A549 (cell line): ENCODE data around the gene FOSL1. TPM values are rescaled to one million over a fixed set of nuclear protein-coding genes. Genes with fewer than 3 reads are reported as not detected.
A peak's percentile ranks its signal among the peaks of the same experiment; 100 is the strongest.

Source experiments
- ATAC-seq, 2 experiments: fragments of 200-7000 bp in 1 of 2; fragments of >200 bp in 1 of 2; cut with Nextera tagmentation in 1 of 2; cut with Tn5 transposase in 1 of 2; 3 replicates each; pipeline versions ENCODE4 v1.8.0 to v1.9.1; 2018 to 2020; ENCODE audit warnings: mild to moderate bottlenecking in 1 of 2, moderate library complexity in 1 of 2
- CTCF ChIA-PET: fragments of 300-600 bp; sonication (Branson Sonifier 250); formaldehyde crosslinking; extraction: SDS; loops from one replicate; lab custom pipeline; 2021; ENCODE audit warnings: antibody characterized with exemption, inconsistent platforms; lab: Yijun Ruan, JAX
- POLR2A ChIA-PET: fragments of 350-600 bp; formaldehyde crosslinking; extraction: SDS; loops from one replicate; lab custom pipeline; 2021; ENCODE audit warnings: antibody characterized with exemption, inconsistent platforms; lab: Yijun Ruan, JAX
- DNase-seq, 2 experiments: peaks; one replicate each; pipeline versions ENCODE4 v3.0.0 to v3.0.0-alpha.2; 2011 to 2016; ENCODE audit warnings: low read depth in 1 of 2, low spot score in 1 of 2
- FAIRE-seq: peaks from 2 replicates; lab custom pipeline; 2011; peaks lifted over from hg19 to GRCh38; lab: Jason Lieb, UNC
- H3K27ac ChIP-seq, 2 experiments: fragments of >200 bp; sonication (Bioruptor Twin); formaldehyde crosslinking; 3 replicates each; pipeline ENCODE4 v1.5.1; 2016 to 2017
- H3K4me1 ChIP-seq: fragments of >200 bp; sonication (Bioruptor Twin); formaldehyde crosslinking; 3 replicates; pipeline ENCODE4 v1.6.1; 2016
- H3K4me2 ChIP-seq: fragments of >200 bp; sonication (Bioruptor Twin); formaldehyde crosslinking; 3 replicates; pipeline ENCODE4 v1.6.1; 2016
- H3K4me3 ChIP-seq: fragments of >200 bp; sonication (Bioruptor Twin); formaldehyde crosslinking; 3 replicates; pipeline ENCODE4 v1.5.1; 2016
- H3K9me3 ChIP-seq: fragments of >200 bp; sonication (Bioruptor Twin); formaldehyde crosslinking; 3 replicates; pipeline ENCODE4 v1.6.1; 2016
- BHLHE40 ChIP-seq: IDR thresholded peaks from 2 replicates; pipeline ENCODE4 v1.6.1; 2012; ENCODE audit warnings: low read depth, low read length, inconsistent platforms
- CBX8 ChIP-seq: fragments of 200-600 bp; sonication (generic); IDR thresholded peaks from 2 replicates; pipeline ENCODE4 v1.6.1; 2016
- CEBPB ChIP-seq, 2 experiments: fragments of >200 bp in 1 of 2; sonication (Bioruptor Twin) in 1 of 2; formaldehyde crosslinking in 1 of 2; IDR thresholded peaks; 2 replicates each; pipeline ENCODE4 v1.6.1; 2012 to 2016
- CHD2 ChIP-seq: fragments of 150-350 bp; IDR thresholded peaks from 2 replicates; pipeline ENCODE4 v1.6.1; 2014; ENCODE audit warnings: low read length; ENCODE audit not compliant: partially characterized antibody
- EHMT2 ChIP-seq: fragments of 200-600 bp; sonication (generic); IDR thresholded peaks from 2 replicates; pipeline ENCODE4 v1.6.1; 2016; ENCODE audit warnings: antibody characterized with exemption, low read depth, mild to moderate bottlenecking, moderate library complexity
- FOSB ChIP-seq: fragments of 250-450 bp; sonication (Bioruptor Pico); IDR thresholded peaks from 2 replicates; pipeline ENCODE4 v1.5.0; 2020; ENCODE audit warnings: mild to moderate bottlenecking, moderate library complexity
- FOSL2 ChIP-seq, 2 experiments: fragments of 450-650 bp in 1 of 2; fragments of >200 bp in 1 of 2; sonication (Bioruptor Twin) in 1 of 2; formaldehyde crosslinking; IDR thresholded peaks; 2 replicates each; pipeline versions ENCODE4 v1.5.0 to v1.6.1; 2016 to 2020; ENCODE audit warnings: mild to moderate bottlenecking in 1 of 2, moderate library complexity in 1 of 2
- FOXS1 ChIP-seq: fragments of 250-450 bp; sonication (Bioruptor Pico); IDR thresholded peaks from 2 replicates; pipeline ENCODE4 v1.5.0; 2020; ENCODE audit warnings: mild to moderate bottlenecking, moderate library complexity
- GATA3 ChIP-seq: IDR thresholded peaks from 2 replicates; pipeline ENCODE4 v1.6.1; 2012; ENCODE audit warnings: borderline replicate concordance
- HDAC2 ChIP-seq: fragments of 200-600 bp; sonication (generic); IDR thresholded peaks from 2 replicates; pipeline ENCODE4 v1.6.1; 2016
- HEYL ChIP-seq: fragments of 250-450 bp; sonication (Bioruptor Pico); IDR thresholded peaks from 2 replicates; pipeline ENCODE4 v1.8.0; 2021; ENCODE audit warnings: mild to moderate bottlenecking, moderate library complexity
- HOXA7 ChIP-seq: fragments of 250-450 bp; sonication (Bioruptor Pico); IDR thresholded peaks from 2 replicates; pipeline ENCODE4 v1.5.0; 2020; ENCODE audit warnings: mild to moderate bottlenecking, moderate library complexity
- HOXB13 ChIP-seq: fragments of 250-450 bp; sonication (Bioruptor Pico); IDR thresholded peaks from 2 replicates; pipeline ENCODE4 v1.5.0; 2020; ENCODE audit warnings: low read depth, mild to moderate bottlenecking, moderate library complexity
- HOXB5 ChIP-seq: fragments of 250-450 bp; sonication (Bioruptor Pico); IDR thresholded peaks from 2 replicates; pipeline ENCODE4 v1.5.0; 2020; ENCODE audit warnings: mild to moderate bottlenecking, moderate library complexity
- KDM1A ChIP-seq: fragments of 200-600 bp; sonication (generic); IDR thresholded peaks from 2 replicates; pipeline ENCODE4 v1.6.1; 2016; ENCODE audit warnings: low read depth, mild to moderate bottlenecking
- MAZ ChIP-seq: fragments of 150-350 bp; IDR thresholded peaks from 2 replicates; pipeline ENCODE4 v1.6.1; 2014; ENCODE audit warnings: antibody characterized with exemption, low read depth, low read length, borderline replicate concordance
- NPAS2 ChIP-seq: fragments of 250-450 bp; sonication (Bioruptor Pico); IDR thresholded peaks from 2 replicates; pipeline ENCODE4 v1.8.0; 2022; ENCODE audit warnings: mild to moderate bottlenecking, moderate library complexity, borderline replicate concordance
- NR3C1 ChIP-seq: fragments of >200 bp; sonication (Bioruptor Twin); formaldehyde crosslinking; IDR thresholded peaks from 3 replicates; pipeline ENCODE4 v1.6.1; 2017
- PHF8 ChIP-seq: fragments of 200-600 bp; sonication (generic); IDR thresholded peaks from 2 replicates; pipeline ENCODE4 v1.6.1; 2016; ENCODE audit warnings: low read depth, mild to moderate bottlenecking, antibody characterized with exemption, moderate library complexity, borderline replicate concordance
- POLR2A ChIP-seq: IDR thresholded peaks from 2 replicates; pipeline ENCODE4 v1.6.1; 2012; ENCODE audit warnings: mild to moderate bottlenecking, low read length
- POLR2AphosphoS2 ChIP-seq: conservative IDR thresholded peaks from 2 replicates; pipeline ENCODE4 v1.6.1; 2012; ENCODE audit warnings: low read length, improper control_type of control experiment, inconsistent platforms
- RAD21 ChIP-seq, 2 experiments: fragments of >200 bp in 1 of 2; sonication (Bioruptor Twin) in 1 of 2; formaldehyde crosslinking in 1 of 2; IDR thresholded peaks in 1 of 2; conservative IDR thresholded peaks in 1 of 2; 2 replicates in 1 of 2; 3 replicates in 1 of 2; pipeline ENCODE4 v1.6.1; 2012 to 2018; ENCODE audit warnings: inconsistent platforms in 1 of 2
- RNF2 ChIP-seq: fragments of 200-600 bp; sonication (generic); IDR thresholded peaks from 2 replicates; pipeline ENCODE4 v1.6.1; 2016; ENCODE audit warnings: low read depth, mild to moderate bottlenecking, antibody characterized with exemption, moderate library complexity, borderline replicate concordance
- SMC3 ChIP-seq: fragments of >200 bp; sonication (Bioruptor Twin); formaldehyde crosslinking; IDR thresholded peaks from 3 replicates; pipeline ENCODE4 v1.6.1; 2018; ENCODE audit warnings: inconsistent platforms
- TFCP2L1 ChIP-seq: fragments of 250-450 bp; sonication (Bioruptor Pico); IDR thresholded peaks from 2 replicates; pipeline ENCODE4 v1.5.0; 2021; ENCODE audit warnings: mild to moderate bottlenecking
- TP53 ChIP-seq: fragments of 250-450 bp; sonication (Bioruptor Pico); IDR thresholded peaks from 2 replicates; pipeline ENCODE4 v1.5.0; 2021; ENCODE audit warnings: mild to moderate bottlenecking, moderate library complexity
- ZNF302 ChIP-seq: fragments of 250-450 bp; sonication (Bioruptor Pico); IDR thresholded peaks from 2 replicates; pipeline ENCODE4 v1.9.0; 2021; ENCODE audit warnings: inconsistent platforms, mild to moderate bottlenecking, moderate library complexity
- WGBS: methylation state at CpG from one replicate; pipeline ENCODE4 v1.1.6; 2017; ENCODE audit errors: missing lambda C conversion rate; 5-methylcytosine and 5-hydroxymethylcytosine counted together
- polyA plus RNA-seq, 4 experiments: library from polyadenylated mRNA; depleted of rRNA in 3 of 4; stranded (reverse); fragments of >200 nt; fragmentation: RNase III in 1 of 4; extraction: RNeasy Plus Mini Kit Qiagen cat#74134 plus additional on column Dnase treatment in 1 of 4; gene quantifications; 2 replicates in 3 of 4; 3 replicates in 1 of 4; pipeline ENCODE4 v1.2.3, GENCODE V29; 2011 to 2017
- TF ChIP-seq, protein P1 (sequence below): fragments of 250-450 bp; sonication (Bioruptor Pico); IDR thresholded peaks from 2 replicates; pipeline ENCODE4 v1.5.0; 2020; ENCODE audit warnings: low read depth, mild to moderate bottlenecking, moderate library complexity
- TF ChIP-seq, protein P2 (sequence below): IDR thresholded peaks from 2 replicates; pipeline ENCODE4 v1.6.1; 2012
- TF ChIP-seq, protein P3 (sequence below): IDR thresholded peaks from 2 replicates; pipeline ENCODE4 v1.6.1; 2012; ENCODE audit warnings: low read depth, borderline replicate concordance
- TF ChIP-seq, protein P4 (sequence below): fragments of 200-600 bp; sonication (generic); IDR thresholded peaks from 2 replicates; pipeline ENCODE4 v1.6.1; 2016; ENCODE audit warnings: antibody characterized with exemption, mild to moderate bottlenecking, moderate library complexity

Gene FOSL1
- polyA plus RNA-seq, 2 of the 4 experiments (the other 2 are of a cell fraction), result 6.7 to 24.1 TPM

DNA sequence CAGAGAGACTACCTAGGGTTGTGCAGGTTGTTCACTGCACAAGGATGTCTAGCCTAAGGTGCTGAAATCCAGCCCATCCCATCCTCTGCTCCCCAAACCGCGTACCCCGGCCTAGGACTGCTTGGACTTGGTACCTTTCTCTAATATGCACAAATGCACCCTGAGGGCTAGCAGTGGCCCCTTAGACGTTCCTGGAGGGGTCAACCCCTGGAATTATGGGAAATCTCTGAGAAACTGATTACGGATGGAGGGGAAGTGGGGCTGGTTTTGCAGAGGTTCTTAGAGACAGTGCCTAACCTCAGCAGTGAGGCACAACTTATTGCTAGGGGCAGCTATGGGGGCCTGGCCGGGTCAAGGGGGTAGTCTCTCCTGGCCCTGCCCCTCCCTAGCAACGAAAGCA, 16.2 kb upstream of the FOSL1 start:
- ATAC-seq, result no peak
- CTCF ChIA-PET, result interaction anchor here (1.7 to 31.6 kb wide), 3 partner anchors 10 to 72 kb away, joined by 4 to 618 read pairs (median 10); partner anchors contain the start of genes CCDC85B, FIBP and FOSL1
- 49% methylated on average over 7 of the region's 7 CpGs for WGBS
- POLR2A ChIA-PET, result interaction anchor here (1.1 to 1.9 kb wide), 5 partner anchors 16 to 58 kb away, joined by 5 to 43 read pairs (median 10); partner anchors contain the start of genes CCDC85B, FIBP, FOSL1 and MUS81
- no peak for DNase-seq
- Histone ChIP-seq H3K4me3 (peak overlapping the region; percentile 9; the same call in 1 of the 3 replicates), H3K4me1 (peaks cover 72% of the 10 kb centered on the region), H3K9me3 (no peaks in the 10 kb centered on the region), H3K27ac (peak overlapping the region; percentile 93 to 100), H3K4me2 (peak overlapping the region; percentile 98)
- FAIRE-seq, result no peak
- TF ChIP-seq ZNF302 (CRISPR knock-in tag), result peak; percentile 41; the same call in 1 of the 2 replicates
- TF ChIP-seq, protein P1, sequence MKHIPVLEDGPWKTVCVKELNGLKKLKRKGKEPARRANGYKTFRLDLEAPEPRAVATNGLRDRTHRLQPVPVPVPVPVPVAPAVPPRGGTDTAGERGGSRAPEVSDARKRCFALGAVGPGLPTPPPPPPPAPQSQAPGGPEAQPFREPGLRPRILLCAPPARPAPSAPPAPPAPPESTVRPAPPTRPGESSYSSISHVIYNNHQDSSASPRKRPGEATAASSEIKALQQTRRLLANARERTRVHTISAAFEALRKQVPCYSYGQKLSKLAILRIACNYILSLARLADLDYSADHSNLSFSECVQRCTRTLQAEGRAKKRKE (CRISPR knock-in tag), result peak; percentile 55; the same call in 1 of the 2 replicates
- TF ChIP-seq HEYL (CRISPR knock-in tag), result no peak

DNA sequence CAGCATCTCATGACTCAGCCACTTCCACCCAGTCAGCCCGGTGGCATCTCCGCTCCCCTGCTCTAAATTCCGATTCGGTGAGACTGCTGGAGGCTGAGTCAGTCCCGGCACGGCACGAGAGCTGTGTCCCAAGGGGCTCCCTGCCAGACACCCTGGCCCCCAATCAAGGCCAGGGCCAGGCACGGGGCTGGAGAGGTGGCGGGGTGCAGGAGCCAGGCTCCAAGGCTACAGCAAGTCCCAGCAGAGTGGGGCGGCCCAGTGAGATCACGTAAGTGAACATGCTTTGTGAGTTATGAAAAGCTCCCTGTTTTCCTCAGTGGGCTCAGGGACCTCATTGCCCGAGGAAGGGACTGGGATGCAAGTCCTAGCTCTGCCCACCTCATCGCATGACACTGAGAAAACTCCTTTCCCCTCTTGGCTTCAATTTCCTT, 15.6 kb upstream of the FOSL1 start:
- Histone ChIP-seq H3K4me2 (peak overlapping the region; percentile 98), H3K4me1 (peaks cover 74% of the 10 kb centered on the region), H3K4me3 (peak overlapping the region; percentile 9; the same call in 1 of the 3 replicates)
- TF ChIP-seq TP53 (CRISPR knock-in tag), result peak; percentile 61
- no peak for TF ChIP-seq CHD2
- peak in 1 of 2 experiments; percentile 51; a peak in 1 of 4 replicates for TF ChIP-seq CEBPB (IDR thresholded peaks at IDR 0.05)
- TF ChIP-seq HOXB5 (CRISPR knock-in tag), result peak; percentile 51; the same call in 1 of the 2 replicates
- TF ChIP-seq HEYL (CRISPR knock-in tag), result no peak
- TF ChIP-seq RAD21 (conservative IDR thresholded peaks at IDR 0.05 in 1 of 2, IDR thresholded peaks at IDR 0.05 in 1 of 2), result no peak; a peak in 1 of 5 replicates
- no peak for TF ChIP-seq PHF8
- TF ChIP-seq SMC3, result 0 out of 3 replicates have a peak, but pooled peaks have one; percentile 11
- TF ChIP-seq CBX8, result no peak
- TF ChIP-seq FOXS1 (CRISPR knock-in tag), result peak; percentile 30; the same call in 1 of the 2 replicates
- no peak for TF ChIP-seq POLR2A
- no peak for TF ChIP-seq EHMT2
- no peak for TF ChIP-seq NR3C1
- TF ChIP-seq HOXA7, result peak; percentile 70; the same call in 1 of the 2 replicates
- TF ChIP-seq MAZ, result no peak
- peak; percentile 75; the same call in 1 of the 2 replicates for TF ChIP-seq HOXB13 (CRISPR knock-in tag)
- TF ChIP-seq RNF2, result no peak
- no peak for TF ChIP-seq KDM1A
- TF ChIP-seq, protein P2, sequence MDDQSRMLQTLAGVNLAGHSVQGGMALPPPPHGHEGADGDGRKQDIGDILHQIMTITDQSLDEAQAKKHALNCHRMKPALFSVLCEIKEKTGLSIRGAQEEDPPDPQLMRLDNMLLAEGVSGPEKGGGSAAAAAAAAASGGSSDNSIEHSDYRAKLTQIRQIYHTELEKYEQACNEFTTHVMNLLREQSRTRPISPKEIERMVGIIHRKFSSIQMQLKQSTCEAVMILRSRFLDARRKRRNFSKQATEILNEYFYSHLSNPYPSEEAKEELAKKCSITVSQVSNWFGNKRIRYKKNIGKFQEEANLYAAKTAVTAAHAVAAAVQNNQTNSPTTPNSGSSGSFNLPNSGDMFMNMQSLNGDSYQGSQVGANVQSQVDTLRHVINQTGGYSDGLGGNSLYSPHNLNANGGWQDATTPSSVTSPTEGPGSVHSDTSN, result peak; percentile 75
- TF ChIP-seq FOSB (CRISPR knock-in tag), result peak; percentile 85
- TF ChIP-seq, protein P3, sequence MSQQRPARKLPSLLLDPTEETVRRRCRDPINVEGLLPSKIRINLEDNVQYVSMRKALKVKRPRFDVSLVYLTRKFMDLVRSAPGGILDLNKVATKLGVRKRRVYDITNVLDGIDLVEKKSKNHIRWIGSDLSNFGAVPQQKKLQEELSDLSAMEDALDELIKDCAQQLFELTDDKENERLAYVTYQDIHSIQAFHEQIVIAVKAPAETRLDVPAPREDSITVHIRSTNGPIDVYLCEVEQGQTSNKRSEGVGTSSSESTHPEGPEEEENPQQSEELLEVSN, result peak; percentile 29; the same call in 1 of the 2 replicates
- no peak for TF ChIP-seq POLR2AphosphoS2
- no peak for TF ChIP-seq TFCP2L1 (CRISPR knock-in tag)
- no peak for TF ChIP-seq NPAS2 (CRISPR knock-in tag)
- TF ChIP-seq FOSL2 (IDR thresholded peaks at IDR 0.05), result peak; percentile 97
- TF ChIP-seq FOSL2 (CRISPR knock-in tag; IDR thresholded peaks at IDR 0.05), result peak; percentile 100
- peak; percentile 99 for TF ChIP-seq BHLHE40
- peak; percentile 90 for TF ChIP-seq GATA3
- TF ChIP-seq, protein P4, sequence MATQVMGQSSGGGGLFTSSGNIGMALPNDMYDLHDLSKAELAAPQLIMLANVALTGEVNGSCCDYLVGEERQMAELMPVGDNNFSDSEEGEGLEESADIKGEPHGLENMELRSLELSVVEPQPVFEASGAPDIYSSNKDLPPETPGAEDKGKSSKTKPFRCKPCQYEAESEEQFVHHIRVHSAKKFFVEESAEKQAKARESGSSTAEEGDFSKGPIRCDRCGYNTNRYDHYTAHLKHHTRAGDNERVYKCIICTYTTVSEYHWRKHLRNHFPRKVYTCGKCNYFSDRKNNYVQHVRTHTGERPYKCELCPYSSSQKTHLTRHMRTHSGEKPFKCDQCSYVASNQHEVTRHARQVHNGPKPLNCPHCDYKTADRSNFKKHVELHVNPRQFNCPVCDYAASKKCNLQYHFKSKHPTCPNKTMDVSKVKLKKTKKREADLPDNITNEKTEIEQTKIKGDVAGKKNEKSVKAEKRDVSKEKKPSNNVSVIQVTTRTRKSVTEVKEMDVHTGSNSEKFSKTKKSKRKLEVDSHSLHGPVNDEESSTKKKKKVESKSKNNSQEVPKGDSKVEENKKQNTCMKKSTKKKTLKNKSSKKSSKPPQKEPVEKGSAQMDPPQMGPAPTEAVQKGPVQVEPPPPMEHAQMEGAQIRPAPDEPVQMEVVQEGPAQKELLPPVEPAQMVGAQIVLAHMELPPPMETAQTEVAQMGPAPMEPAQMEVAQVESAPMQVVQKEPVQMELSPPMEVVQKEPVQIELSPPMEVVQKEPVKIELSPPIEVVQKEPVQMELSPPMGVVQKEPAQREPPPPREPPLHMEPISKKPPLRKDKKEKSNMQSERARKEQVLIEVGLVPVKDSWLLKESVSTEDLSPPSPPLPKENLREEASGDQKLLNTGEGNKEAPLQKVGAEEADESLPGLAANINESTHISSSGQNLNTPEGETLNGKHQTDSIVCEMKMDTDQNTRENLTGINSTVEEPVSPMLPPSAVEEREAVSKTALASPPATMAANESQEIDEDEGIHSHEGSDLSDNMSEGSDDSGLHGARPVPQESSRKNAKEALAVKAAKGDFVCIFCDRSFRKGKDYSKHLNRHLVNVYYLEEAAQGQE, result no peak
- TF ChIP-seq HDAC2, result no peak

More for the DNA sequence above, 15.6 kb upstream of the FOSL1 start:
- ATAC-seq, result peak; percentile 71 to 80
- H3K27ac ChIP-seq, result peak overlapping the region; percentile 93 to 100
- DNase-seq, result peak; percentile 94 to 98
- ChIA-PET POLR2A (interaction anchor here (0.9 to 1.9 kb wide), 6 partner anchors 15 to 58 kb away, joined by 3 to 43 read pairs (median 8); partner anchors contain the start of genes CCDC85B, FIBP, FOSL1 and MUS81), CTCF (interaction anchor here (1.7 to 31.6 kb wide), 3 partner anchors 9 to 73 kb away, joined by 4 to 618 read pairs (median 10); partner anchors contain the start of genes CCDC85B, FIBP and FOSL1)
- no peak for FAIRE-seq
- WGBS, result under 1% methylated on average over 13 of the region's 13 CpGs
- no peaks in the 10 kb centered on the region for H3K9me3 ChIP-seq
